Activated T-cell treated with anti-CD3 and anti-CD28 coated beads, Interleukin-2, amount 50 U/mL, for 48 hours (primary cell): ENCODE measurements around the gene CTNNA2.
"Not testable (repeated sequence)": the region's sequence is repeated elsewhere in the genome, so short reads cannot be mapped to it uniquely, and the experiment has no call there.

ENCODE experiments used
- DNase-seq, 2 experiments: peaks; one replicate each; pipeline ENCODE4 v3.0.0-alpha.2; 2020

Gene CTNNA2

GRCh38 chr2:79993144-79993543 is 480.3 kb downstream of the CTNNA2 start:
- DNase-seq = no peak

- no peak for DNase-seq
These were observed 481.3 kb downstream of the CTNNA2 start for GRCh38 chr2:79994161-79994560.

- no peak for DNase-seq
These were observed 482.1 kb downstream of the CTNNA2 start for GRCh38 chr2:79994965-79995364.

GRCh38 chr2:79996709-79997108 is 483.9 kb downstream of the CTNNA2 start:
- no peak for DNase-seq

- DNase-seq = no peak
These were observed 488.9 kb downstream of the CTNNA2 start for GRCh38 chr2:80001701-80002101.

GRCh38 chr2:80002112-80002511 is 489.3 kb downstream of the CTNNA2 start:
- no peak for DNase-seq

- DNase-seq = no peak
These were observed 489.8 kb downstream of the CTNNA2 start for GRCh38 chr2:80002568-80003157.

GRCh38 chr2:80007777-80008503 is 495.1 kb downstream of the CTNNA2 start:
- no peak for DNase-seq

GRCh38 chr2:80008596-80008995 is 495.7 kb downstream of the CTNNA2 start:
- no peak for DNase-seq

GRCh38 chr2:80009211-80009610 is 496.4 kb downstream of the CTNNA2 start:
- no peak for DNase-seq

- DNase-seq = no peak
These were observed 499.2 kb downstream of the CTNNA2 start for GRCh38 chr2:80012061-80012460.

GRCh38 chr2:80014637-80015036 is 501.8 kb downstream of the CTNNA2 start:
- no peak for DNase-seq

GRCh38 chr2:80016171-80016570 is 503.3 kb downstream of the CTNNA2 start:
- no peak for DNase-seq

- no peak for DNase-seq
These were observed 507.0 kb downstream of the CTNNA2 start for GRCh38 chr2:80019571-80020460.

GRCh38 chr2:80022018-80022417 is 509.2 kb downstream of the CTNNA2 start:
- DNase-seq = no peak

- no peak for DNase-seq
These were observed 513.3 kb downstream of the CTNNA2 start for GRCh38 chr2:80026040-80026729.

- DNase-seq = no peak
These were observed 515.2 kb downstream of the CTNNA2 start for GRCh38 chr2:80028051-80028450.

GRCh38 chr2:80028584-80028983 is 515.7 kb downstream of the CTNNA2 start:
- no peak for DNase-seq

GRCh38 chr2:80030135-80030534 is 517.3 kb downstream of the CTNNA2 start:
- no peak for DNase-seq

- not testable (repeated sequence) for DNase-seq
These were observed 519.8 kb downstream of the CTNNA2 start for GRCh38 chr2:80032684-80033083.

- no peak for DNase-seq
These were observed 523.0 kb downstream of the CTNNA2 start for GRCh38 chr2:80035749-80036285.

GRCh38 chr2:80037310-80037709 is 524.5 kb downstream of the CTNNA2 start:
- DNase-seq = no peak

- DNase-seq = no peak
These were observed 527.4 kb downstream of the CTNNA2 start for GRCh38 chr2:80040226-80040625.
